Embryonic facial prominence (tissue), 1 donor: ENCODE measurements around the gene TTC19.
"Not testable (repeated sequence)": the region's sequence is repeated elsewhere in the genome, so short reads cannot be mapped to it uniquely, and the experiment has no call there.

Experiments
- DNase-seq: peaks from one replicate; pipeline ENCODE4 v3.0.0-alpha.2; 2016; ENCODE audit errors: extremely low spot score

Gene TTC19

DNA sequence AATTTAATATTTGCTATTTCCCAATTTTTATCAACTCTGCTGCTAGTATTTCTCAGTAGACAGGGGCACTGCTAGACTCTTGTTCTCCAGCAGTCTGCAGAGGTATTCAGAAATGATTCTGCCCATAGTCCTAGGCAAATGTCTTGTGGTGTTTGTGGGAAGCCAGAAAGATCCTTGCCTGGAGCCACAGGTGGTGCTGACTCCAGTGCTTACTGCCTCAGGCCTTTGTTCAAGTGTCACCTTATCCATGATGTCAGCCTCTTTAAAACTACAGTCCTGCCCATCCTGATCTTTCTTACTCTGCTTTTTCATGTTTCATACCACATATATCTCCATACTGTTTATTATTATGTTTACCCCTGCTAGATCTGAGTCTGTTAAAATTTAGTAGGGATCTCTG lies 26.6 kb upstream of the TTC19 start:
- no peak for DNase-seq

- no peak for DNase-seq
Observed at GRCh38 chr17:15973834-15974233, 25.8 kb upstream of the TTC19 start.

- DNase-seq = no peak
Observed at GRCh38 chr17:15977894-15978293, 21.7 kb upstream of the TTC19 start.

DNA sequence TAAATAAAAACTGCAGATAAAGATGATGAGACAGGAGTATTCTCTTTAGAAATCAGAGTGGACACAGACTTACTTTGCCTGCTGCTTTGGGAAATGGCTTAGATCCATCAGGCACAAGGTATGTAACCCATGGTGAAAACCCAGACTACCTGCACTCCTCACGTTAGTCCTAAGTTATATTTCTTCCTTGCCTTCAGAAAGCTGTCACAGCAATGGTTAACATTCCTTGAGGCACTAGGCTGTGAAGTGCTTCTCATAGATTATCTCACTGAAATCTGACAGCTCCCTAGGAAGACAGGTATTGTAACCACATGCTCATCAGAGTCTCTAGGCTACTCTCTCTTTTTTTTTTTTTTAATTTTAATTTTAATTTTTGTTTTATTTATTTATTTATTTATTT lies 21.0 kb upstream of the TTC19 start:
- DNase-seq = no peak

DNA sequence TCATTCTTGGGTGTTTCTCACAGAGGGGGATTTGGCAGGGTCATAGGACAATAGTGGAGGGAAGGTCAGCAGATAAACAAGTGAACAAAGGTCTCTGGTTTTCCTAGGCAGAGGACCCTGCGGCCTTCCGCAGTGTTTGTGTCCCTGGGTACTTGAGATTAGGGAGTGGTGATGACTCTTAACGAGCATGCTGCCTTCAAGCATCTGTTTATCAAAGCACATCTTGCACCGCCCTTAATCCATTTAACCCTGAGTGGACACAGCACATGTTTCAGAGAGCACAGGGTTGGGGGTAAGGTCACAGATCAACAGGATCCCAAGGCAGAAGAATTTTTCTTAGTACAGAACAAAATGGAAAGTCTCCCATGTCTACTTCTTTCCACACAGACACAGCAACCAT lies 20.6 kb upstream of the TTC19 start:
- not testable (repeated sequence) for DNase-seq

DNA sequence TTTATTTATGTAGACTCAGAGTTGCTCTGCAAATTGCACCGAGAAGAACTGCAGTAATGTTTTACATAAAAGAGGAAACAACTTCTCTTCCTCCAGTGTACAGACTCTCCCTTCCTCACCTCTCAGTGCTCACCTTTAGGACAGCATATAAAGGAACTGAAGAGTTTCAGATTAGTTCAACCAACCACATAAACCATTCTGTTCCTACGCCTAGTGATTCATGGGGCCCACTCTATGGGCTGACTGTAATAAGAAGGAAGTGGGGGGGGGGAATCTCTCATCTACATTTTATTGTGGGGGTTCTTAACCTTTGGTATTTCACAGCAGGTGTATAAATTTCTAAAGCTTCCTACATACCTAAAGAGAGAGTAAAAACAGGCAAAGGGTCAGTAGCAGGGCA lies 18.4 kb upstream of the TTC19 start:
- no peak for DNase-seq

GRCh38 chr17:15981646-15982580 lies 17.7 kb upstream of the TTC19 start:
- DNase-seq = no peak

GRCh38 chr17:15996322-15996721 lies 3.3 kb upstream of the TTC19 start:
- no peak for DNase-seq

- DNase-seq = no peak
Observed at GRCh38 chr17:15998031-15998562, 1.5 kb upstream of the TTC19 start.

DNA sequence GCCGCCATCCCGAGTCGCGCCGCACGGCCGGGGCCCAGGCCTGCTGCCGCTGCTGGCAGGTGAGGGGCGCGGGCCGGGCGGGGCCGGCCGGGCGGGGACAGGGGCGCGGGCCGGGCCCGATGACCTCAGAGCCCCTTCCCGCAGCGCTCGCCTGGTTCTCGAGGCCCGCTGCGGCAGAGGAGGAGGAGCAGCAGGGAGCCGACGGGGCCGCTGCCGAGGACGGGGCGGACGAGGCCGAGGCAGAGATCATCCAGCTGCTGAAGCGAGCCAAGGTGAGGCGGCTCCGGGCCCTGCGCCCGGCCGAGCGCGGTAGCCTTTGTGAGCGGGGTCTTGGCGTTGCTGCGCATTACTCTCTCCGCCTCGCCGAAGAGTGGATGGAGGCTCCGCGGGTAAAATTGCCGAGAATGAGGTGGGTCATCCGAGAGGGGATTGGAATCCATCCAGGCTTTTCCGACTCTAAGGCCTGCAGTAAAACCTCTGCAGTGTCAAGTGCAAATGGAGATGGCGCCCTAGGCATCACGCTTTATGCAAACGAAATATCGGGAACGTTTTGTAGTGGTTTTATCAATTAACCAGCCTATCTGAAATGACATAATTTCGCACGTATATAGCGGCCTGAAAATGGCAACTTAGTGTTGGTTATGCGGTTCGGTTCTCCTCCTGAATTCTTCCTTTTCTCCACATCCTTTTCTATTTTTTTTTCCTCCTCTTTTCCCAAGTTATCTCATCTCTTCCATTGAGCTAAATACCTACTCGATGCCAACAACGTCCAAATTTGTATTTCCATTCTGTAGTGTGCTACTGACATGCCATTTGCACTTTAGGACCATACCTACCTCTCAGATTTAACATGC lies 577 bp downstream of the TTC19 start:
- no peak for DNase-seq

- DNase-seq = no peak
Observed at GRCh38 chr17:16001226-16001897, 1.7 kb downstream of the TTC19 start.

DNA sequence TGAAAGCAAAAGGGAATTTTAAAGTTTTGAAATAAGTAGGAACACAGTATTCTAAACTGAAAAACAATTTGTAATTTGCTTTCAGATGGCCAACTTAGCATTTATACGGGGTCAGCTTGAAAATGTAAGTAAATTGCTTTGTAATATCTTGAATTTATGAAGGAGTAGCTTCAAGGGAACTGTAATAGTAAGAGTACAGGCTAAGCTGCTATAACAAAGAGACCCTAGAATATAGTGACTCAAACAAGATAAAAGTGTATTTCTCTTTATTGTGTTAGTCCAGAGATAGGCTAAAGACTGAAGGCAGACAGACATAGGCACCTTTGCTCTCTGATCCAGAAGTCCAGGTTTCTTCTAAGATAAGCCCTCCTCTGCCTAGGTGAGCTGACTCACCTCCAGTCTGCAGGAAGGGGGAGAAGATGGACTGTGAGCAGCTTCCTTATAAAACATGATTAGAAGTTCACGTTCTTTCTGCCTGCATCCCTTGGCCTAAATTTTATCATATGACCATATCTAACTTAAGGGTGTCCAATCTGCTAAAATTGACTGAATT lies 3.2 kb downstream of the TTC19 start:
- no peak for DNase-seq

GRCh38 chr17:16003841-16004240 lies 4.2 kb downstream of the TTC19 start:
- DNase-seq = no peak

DNA sequence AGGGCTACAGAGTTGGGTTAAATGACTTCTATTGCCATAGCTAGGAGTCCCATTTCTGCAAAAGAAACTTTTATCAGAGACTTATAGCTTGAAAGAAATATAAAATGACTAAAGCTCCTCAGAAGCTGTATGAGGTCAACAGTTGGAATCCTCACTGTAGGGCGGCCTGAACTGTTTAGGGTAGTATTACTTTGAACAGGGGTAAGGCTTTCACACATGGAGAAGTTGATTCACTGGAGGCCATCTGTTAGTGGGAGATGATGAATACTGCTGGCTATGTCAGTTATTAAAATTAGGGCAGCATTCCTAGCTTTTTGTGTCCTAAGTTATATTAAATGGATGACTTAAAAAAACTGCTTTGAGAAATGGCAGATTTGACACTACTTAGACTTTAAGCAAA lies 6.0 kb downstream of the TTC19 start:
- DNase-seq = no peak

GRCh38 chr17:16007439-16007838 lies 7.8 kb downstream of the TTC19 start:
- no peak for DNase-seq

DNA sequence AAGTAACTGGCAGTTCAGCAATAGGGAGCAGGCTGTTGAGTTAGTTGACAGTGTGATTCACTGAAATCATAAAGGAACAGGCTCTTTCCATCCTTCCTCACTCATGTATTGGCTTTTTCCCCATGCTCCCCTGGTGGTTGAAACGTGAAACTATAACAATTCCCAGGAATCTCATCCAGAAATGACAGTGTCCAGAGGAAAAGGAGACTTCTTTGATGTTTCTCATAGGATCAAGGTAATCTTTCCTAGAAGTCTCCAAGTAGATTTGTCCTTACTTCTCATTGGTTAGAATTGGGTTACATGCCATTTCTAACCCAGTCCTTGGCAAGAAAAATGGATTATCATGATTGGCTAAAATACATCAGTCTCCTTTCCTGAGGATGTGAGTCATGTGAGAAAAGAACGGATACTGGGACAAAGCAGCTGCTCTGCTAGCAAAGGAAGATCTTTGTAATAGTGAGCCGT lies 14.4 kb downstream of the TTC19 start:
- no peak for DNase-seq

DNA sequence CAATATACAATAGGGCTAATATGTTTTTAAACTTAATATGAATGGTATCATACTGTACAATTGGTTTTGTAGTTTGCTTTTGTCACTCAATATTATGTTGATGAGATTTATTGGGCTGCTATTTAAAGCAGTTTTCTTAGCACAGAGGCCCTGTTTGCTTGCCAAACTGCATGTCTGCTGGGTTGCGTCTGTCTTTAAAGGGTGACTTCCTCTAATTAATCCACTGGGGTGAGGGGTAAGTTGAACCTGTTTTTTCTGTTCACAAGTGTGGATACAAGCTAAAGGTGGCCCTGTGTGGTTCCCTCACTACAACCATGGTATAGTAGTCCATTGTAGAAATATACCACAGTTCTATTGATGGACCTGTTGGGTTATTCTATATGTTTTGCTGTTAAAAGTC lies 19.7 kb downstream of the TTC19 start:
- DNase-seq = no peak

- no peak for DNase-seq
Observed at GRCh38 chr17:16023881-16024280, 24.3 kb downstream of the TTC19 start.

GRCh38 chr17:16025202-16025601 lies 25.6 kb downstream of the TTC19 start:
- DNase-seq = no peak

DNA sequence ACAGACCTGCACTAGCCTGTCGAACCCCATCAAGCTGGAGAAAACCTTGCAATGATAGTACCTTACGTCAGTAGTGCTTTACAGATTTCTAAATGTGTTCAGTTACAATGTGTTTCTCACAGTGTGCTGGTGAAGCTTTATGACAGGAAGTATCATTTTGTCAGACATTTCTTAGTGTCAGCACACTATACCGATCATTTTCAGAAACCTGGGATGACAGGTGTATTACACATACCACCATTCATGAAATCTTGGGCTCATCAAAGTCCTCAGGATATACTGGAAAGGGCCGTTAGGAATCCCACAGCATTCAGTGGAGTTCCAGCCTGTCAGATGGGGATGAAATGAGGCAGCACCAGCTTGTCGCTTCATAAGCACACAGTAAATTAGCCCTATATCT lies 27.3 kb downstream of the TTC19 start:
- no peak for DNase-seq
